Natural killer cell (primary cell): ENCODE data around the gene FAM110D. TPM values are rescaled to one million over a fixed set of nuclear protein-coding genes. Genes with fewer than 3 reads are reported as not detected.

Experiments
- ATAC-seq, 3 donors: fragments of 150-1000 bp in 2 of 3; fragments of 200-7000 bp in 1 of 3; cut with Tn5 transposase; 1 replicate in 1 of 3; 2 replicates in 2 of 3; pipeline ENCODE4 v1.10.0; 2021; ENCODE audit warnings: mild to moderate bottlenecking in 2 of 3, moderate library complexity in 2 of 3
- DNase-seq, 2 donors: peaks; one replicate each; pipeline versions ENCODE4 v3.0.0 to v3.0.0-alpha.2; 2013 to 2021; ENCODE audit warnings: mixed read lengths in 1 of 2
- H3K27ac ChIP-seq: one replicate; pipeline ENCODE4 v1.5.1; 2013; ENCODE audit warnings: mild to moderate bottlenecking, low read length
- H3K27me3 ChIP-seq: one replicate; pipeline ENCODE4 v1.6.1; 2013; ENCODE audit warnings: low read length; ENCODE audit not compliant: control insufficient read depth, insufficient read depth
- H3K36me3 ChIP-seq: one replicate; pipeline ENCODE4 v1.6.1; 2013; ENCODE audit warnings: low read length; ENCODE audit not compliant: control insufficient read depth, insufficient read depth
- H3K4me1 ChIP-seq: one replicate; pipeline ENCODE4 v1.6.1; 2013; ENCODE audit warnings: low read length; ENCODE audit not compliant: control insufficient read depth, insufficient read depth
- H3K4me3 ChIP-seq: one replicate; pipeline ENCODE4 v1.5.1; 2013; ENCODE audit warnings: low read length
- H3K9me3 ChIP-seq: one replicate; pipeline ENCODE4 v1.6.1; 2013; ENCODE audit warnings: low read length; ENCODE audit not compliant: control insufficient read depth, insufficient read depth
- H3K27ac Mint-ChIP-seq, 2 donors: one replicate each; pipeline ENCODE4 v1.8.0; 2022; ENCODE audit warnings: mild to moderate bottlenecking in 2 of 2, mixed read lengths in 2 of 2, moderate library complexity in 1 of 2
- H3K27me3 Mint-ChIP-seq, 2 donors: one replicate each; pipeline ENCODE4 v1.8.0; 2022; ENCODE audit warnings: low read depth in 2 of 2, mixed read lengths in 2 of 2
- H3K36me3 Mint-ChIP-seq: one replicate; pipeline ENCODE4 v1.8.0; 2022; ENCODE audit warnings: mixed read lengths
- H3K4me1 Mint-ChIP-seq, 2 donors: one replicate each; pipeline ENCODE4 v1.8.0; 2022; ENCODE audit warnings: mixed read lengths in 2 of 2
- H3K4me3 Mint-ChIP-seq: one replicate; pipeline ENCODE4 v1.8.0; 2022; ENCODE audit warnings: mild to moderate bottlenecking, moderate library complexity, mixed read lengths
- H3K9me3 Mint-ChIP-seq, 2 donors: one replicate each; pipeline ENCODE4 v1.8.0; 2022; ENCODE audit warnings: mixed read lengths in 2 of 2
- CTCF ChIP-seq: fragments of 200-600 bp; IDR thresholded peaks from one replicate; pipeline ENCODE4 v1.8.0; 2022; ENCODE audit warnings: antibody characterized with exemption
- WGBS: methylation state at CpG from one replicate; pipeline ENCODE4 v1.1.7; 2013; ENCODE audit warnings: missing lambda C conversion rate; ENCODE audit not compliant: insufficient coverage; 5-methylcytosine and 5-hydroxymethylcytosine counted together
- intact Hi-C: fragments of 100-400 bp; cut with micrococcal nuclease; formaldehyde crosslinking; loops from one replicate; pipeline ENCODE4 v1.14.2; 2022
- total RNA-seq, 4 donors: library from RNA; stranded (reverse); fragments of 120-200 nt in 1 of 4; gene quantifications; one replicate each; pipeline versions ENCODE4 v1.2.3 to v1.2.4, GENCODE V29; 2013 to 2022

Gene FAM110D
- total RNA-seq, 3 donors from 2014 or later (not counting 1 experiment from before 2014, with no cell fraction given) = not detected

- Mint-ChIP-seq H3K9me3 (no peaks in the 10 kb centered on the region), H3K4me1 (peaks cover 0 to 25% of the 10 kb centered on the region in 2 donors), H3K27ac (peak overlapping the region; percentile 66 to 92), H3K36me3 (no peaks in the 10 kb centered on the region), H3K27me3 (peaks cover 0 to 15% of the 10 kb centered on the region in 2 donors), H3K4me3 (peak overlapping the region; percentile 60)
- 89% methylated on average over 4 of the region's 4 CpGs for whole genome bisulfite sequencing
- intact Hi-C loops = loop anchor here (1.0 to 10.0 kb wide), 3 partner anchors 63 to 226 kb away; partner anchors contain the start of gene CEP85
- no peak overlapping the region for H3K27ac ChIP-seq
- ATAC-seq (no peak), DNase-seq (no peak)
- TF ChIP-seq CTCF = no peak
- no peaks in the 10 kb centered on the region for H3K9me3 ChIP-seq
- H3K4me1 ChIP-seq = peaks cover 25% of the 10 kb centered on the region
- H3K36me3 ChIP-seq = no peaks in the 10 kb centered on the region
- peaks cover 5% of the 10 kb centered on the region for H3K27me3 ChIP-seq
- peak overlapping the region; percentile 60 for H3K4me3 ChIP-seq
Observed at GRCh38 chr1:26169198-26169554, 10.3 kb downstream of the FAM110D start.

GRCh38 chr1:26169669-26170471, 11.0 kb downstream of the FAM110D start, which contains the start of gene ZNF593:
Gene ZNF593 (plus strand): TSS chr1:26169908. CDS start chr1:26169984, 76 bp downstream.
- H3K27me3 ChIP-seq = no peaks in the 10 kb centered on the region
- H3K4me3 ChIP-seq = peak within 1 kb of the TSS; percentile 60
- H3K27ac Mint-ChIP-seq = peak within 1 kb of the TSS; percentile 66 to 92
- under 1% methylated on average over 74 of the region's 76 CpGs for WGBS
- no peaks in the 10 kb centered on the region for H3K36me3 ChIP-seq
- peak within 1 kb of the TSS; percentile 10 for H3K27ac ChIP-seq
- peak within 1 kb of the TSS; percentile 84 for H3K4me3 Mint-ChIP-seq
- intact Hi-C loops = loop anchor here (1.0 to 10.0 kb wide), 3 partner anchors 62 to 225 kb away; partner anchors contain the start of gene CEP85
- no peaks in the 10 kb centered on the region for H3K9me3 Mint-ChIP-seq
- DNase-seq (peak; percentile 90 to 92), ATAC-seq (peak; percentile 94 to 96 (median 96))
- H3K36me3 Mint-ChIP-seq = no peaks in the 10 kb centered on the region
- no peaks in the 10 kb centered on the region for H3K9me3 ChIP-seq
- peaks cover 0 to 21% of the 10 kb centered on the region in 2 donors for H3K4me1 Mint-ChIP-seq
- TF ChIP-seq CTCF = peak; percentile 83
- peaks cover 18% of the 10 kb centered on the region for H3K4me1 ChIP-seq
- H3K27me3 Mint-ChIP-seq = peaks cover 0 to 12% of the 10 kb centered on the region in 2 donors

GRCh38 chr1:26170472-26170821, 11.6 kb downstream of the FAM110D start:
- Mint-ChIP-seq H3K4me1 (peaks cover 0 to 20% of the 10 kb centered on the region in 2 donors), H3K9me3 (no peaks in the 10 kb centered on the region), H3K36me3 (no peaks in the 10 kb centered on the region), H3K27me3 (peaks cover 0 to 8% of the 10 kb centered on the region in 2 donors), H3K4me3 (peak overlapping the region; percentile 84), H3K27ac (peak overlapping the region; percentile 66 to 92)
- H3K4me3 ChIP-seq = peak overlapping the region; percentile 60
- intact Hi-C loops = no loop called here
- TF ChIP-seq CTCF = no peak
- no peaks in the 10 kb centered on the region for H3K27me3 ChIP-seq
- no peak overlapping the region for H3K27ac ChIP-seq
- ATAC-seq (no peak), DNase-seq (no peak)
- H3K4me1 ChIP-seq = peaks cover 18% of the 10 kb centered on the region
- no peaks in the 10 kb centered on the region for H3K36me3 ChIP-seq
- WGBS = 82% methylated on average over 9 of the region's 9 CpGs
- no peaks in the 10 kb centered on the region for H3K9me3 ChIP-seq
